ENCODE results near the gene CCNG2. TPM values are rescaled to one million over a fixed set of nuclear protein-coding genes. Genes with fewer than 3 reads are reported as not detected.

CCNG2 gene
- polyA plus RNA-seq, 3 donors = 144 to 150 (median 148) TPM

DNA sequence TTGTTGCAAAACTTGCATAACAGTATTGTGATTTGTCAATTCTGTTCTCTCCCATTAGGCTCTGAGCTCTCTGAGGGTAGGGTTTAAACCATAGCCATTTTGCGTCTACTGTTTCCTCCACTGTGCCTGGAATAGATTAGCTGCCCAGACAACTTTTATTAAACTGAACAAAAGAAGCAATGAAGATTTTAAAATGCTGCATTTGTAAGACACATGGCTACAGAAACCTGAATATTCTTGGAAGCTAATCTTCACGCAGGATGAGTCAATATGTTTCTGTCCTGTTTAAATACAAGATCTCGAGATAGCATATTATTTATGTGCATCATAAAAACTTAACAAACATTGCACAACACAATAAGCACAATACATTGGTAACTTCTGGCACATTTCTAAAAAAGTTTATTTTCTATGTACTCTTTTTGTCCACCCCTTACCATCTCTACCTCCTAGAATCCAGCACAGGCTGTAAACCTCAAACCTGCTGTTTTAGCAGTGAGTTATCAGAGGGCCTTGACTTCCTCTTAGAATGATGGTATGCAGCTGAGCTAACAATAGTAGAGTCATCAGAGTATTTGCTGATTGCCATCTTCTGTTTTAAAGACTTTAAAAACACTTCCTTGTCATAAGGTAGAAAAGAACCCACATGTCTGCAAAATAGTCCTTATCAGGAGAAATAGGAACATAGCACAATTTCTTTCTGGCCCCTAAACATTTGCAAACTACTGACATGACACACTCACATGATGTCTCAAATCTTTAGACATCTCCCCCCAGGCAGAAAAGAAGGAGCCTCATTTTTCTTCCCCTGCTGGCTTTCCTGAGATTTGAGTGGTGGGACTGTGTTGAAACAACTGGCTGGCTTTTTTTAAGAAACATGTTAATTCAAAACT lies 10.6 kb upstream of the CCNG2 start:
- DNase-seq (ENCODE audit: low read depth in 3 of 3, low spot score in 2 of 3) = no peak

DNA sequence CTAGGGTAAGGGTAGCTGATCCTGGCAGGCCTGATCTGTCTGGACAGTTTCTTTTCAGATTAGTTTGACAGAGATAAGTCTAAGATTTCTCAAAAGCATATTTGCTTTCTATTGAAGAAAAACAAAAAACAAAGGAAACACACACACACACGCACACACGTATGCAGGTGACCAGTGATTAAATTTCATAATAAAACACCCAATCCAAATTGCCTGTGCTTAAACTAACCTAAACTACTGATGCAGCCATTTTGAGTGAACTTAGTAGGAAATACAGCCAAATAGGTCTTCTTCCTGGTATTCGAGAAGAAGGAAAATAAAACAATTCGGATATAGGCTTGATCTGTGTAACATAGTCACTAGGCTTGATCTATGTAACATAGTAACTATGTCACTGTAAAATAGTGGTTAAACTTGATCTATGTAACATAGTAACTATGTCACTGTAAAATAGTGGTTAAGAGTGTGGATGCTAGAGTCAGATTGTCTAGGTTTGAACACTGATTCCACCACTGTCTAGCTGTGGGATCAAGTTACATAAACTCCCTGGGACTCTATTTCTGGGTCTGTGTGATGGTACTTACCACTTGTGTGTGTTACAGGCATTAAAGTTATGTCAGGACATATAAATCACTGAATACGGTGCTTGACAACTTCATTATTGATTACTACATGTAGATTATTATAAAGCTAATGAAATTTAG lies 9.8 kb upstream of the CCNG2 start:
- DNase-seq (ENCODE audit: low read depth in 3 of 3, low spot score in 2 of 3) = no peak

DNA sequence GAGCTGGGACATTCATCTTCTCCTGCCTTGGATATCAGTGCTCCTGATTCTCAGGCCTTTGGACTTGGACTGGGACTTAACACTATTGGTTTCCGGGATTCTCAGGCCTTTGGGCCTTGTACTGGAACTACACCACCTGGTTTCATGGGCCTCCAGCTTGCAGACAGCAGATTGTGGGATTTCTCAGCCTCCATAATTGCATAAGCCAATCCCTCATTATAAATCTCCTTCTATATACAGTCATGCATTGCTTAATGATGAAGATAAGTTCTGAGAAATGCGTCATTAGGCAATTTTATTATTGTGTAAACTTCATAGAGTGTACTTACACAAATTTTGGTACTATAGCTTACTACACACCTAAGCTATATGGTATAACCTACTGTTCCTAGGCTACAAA lies 8.9 kb upstream of the CCNG2 start:
- DNase-seq (ENCODE audit: low read depth in 3 of 3, low spot score in 2 of 3) = no peak

DNA sequence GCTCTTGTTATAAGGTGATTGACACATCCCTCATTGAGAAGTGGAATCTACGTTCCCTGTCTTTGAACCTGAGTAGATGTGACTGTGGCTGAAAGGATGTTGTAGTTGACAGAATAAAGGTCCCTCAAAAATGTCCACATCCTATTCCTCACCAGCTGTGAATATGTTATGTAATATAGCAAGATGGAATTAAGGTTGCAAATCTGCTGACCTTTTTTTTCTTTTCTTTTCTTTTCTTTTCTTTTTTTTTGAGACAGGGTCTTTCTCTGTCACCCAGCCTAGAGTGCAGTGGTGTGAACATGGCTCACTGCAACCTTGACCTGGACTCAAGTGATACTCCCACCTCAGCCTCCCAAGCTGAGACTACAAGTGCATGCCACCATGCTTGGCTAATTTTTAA lies 7.2 kb upstream of the CCNG2 start:
- DNase-seq (ENCODE audit: low read depth in 3 of 3, low spot score in 2 of 3) = no peak

DNA sequence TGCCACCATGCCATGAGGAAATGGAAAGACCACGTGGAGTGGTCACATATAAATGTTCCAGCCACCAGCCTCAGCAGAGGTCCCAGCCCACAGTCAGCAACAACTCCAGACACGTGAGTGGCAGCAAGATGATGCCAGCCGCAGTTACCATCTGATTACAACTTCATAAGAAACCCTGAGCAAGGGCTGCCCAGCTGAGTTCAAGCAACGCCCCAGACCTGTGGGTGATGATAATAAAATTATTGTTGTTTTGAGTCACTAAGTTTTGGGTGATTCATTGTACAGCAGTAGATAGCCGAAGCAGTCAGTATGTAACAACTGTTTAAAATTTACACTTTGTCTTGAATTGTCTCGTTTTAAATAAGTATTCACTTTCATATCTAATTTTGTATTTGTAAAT lies 5.8 kb upstream of the CCNG2 start:
- DNase-seq (ENCODE audit: low read depth in 3 of 3, low spot score in 2 of 3) = no peak

DNA sequence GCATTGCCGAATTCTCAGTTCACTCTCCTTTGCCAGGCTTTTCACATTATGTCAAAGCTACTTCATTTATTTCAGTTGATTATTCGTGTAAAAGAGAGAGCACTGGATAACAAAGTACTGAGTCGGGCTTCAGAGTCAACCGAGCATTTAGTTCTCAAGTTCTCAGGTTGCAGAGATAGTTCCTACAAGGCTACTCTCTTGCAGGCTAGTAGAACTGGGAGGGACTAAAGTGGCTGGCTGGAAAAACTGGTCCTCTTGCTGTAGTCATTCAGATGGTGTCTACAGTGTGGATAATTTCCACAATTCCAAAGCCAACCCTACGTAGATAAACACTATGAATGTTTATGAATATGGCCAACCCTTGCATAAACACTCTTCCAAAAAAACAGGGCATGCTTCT lies 4.6 kb upstream of the CCNG2 start:
- DNase-seq (ENCODE audit: low read depth in 3 of 3, low spot score in 2 of 3) = peak in 1 of 3 donors; percentile 26

DNA sequence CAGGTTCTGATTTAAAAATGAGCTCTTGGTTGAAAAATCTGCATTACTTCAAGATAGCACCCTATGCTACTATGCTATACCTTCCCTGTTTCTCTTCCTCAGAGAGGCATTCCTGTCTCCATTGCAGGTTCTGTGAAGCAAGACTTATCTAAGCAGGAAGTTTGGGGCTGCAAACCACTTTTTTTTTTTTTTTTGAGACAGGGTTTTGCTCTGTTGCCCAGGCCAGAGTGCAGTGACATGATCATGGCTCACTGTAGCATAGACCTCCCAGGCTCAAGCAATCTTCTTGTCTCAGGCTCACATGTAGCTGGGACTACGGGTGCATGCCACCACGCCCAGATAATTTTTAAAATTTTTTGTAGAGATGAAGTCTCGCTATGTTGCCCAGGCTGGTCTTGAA lies 4.0 kb upstream of the CCNG2 start:
- DNase-seq (ENCODE audit: low read depth in 3 of 3, low spot score in 2 of 3) = no peak

DNA sequence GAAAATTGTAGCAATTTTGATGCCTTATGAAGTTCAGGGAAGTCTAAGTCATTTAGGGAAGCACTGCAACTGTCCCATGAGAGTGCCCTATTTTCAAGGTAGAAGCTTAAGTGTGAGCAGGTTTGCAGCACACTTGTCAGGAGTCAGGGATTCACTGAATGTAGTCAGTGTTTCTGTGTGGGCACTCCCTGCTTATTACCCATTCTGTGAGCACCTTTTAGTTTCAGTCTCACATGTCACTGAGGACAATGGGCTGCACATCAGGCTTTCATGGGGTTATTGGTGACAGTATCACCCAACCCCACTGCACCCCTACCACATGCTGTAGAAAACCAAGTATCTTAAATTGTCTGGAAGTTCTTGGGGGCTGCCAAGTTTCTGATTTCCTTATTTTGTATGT lies 2.9 kb upstream of the CCNG2 start:
- DNase-seq (ENCODE audit: low read depth in 3 of 3, low spot score in 2 of 3) = no peak

DNA sequence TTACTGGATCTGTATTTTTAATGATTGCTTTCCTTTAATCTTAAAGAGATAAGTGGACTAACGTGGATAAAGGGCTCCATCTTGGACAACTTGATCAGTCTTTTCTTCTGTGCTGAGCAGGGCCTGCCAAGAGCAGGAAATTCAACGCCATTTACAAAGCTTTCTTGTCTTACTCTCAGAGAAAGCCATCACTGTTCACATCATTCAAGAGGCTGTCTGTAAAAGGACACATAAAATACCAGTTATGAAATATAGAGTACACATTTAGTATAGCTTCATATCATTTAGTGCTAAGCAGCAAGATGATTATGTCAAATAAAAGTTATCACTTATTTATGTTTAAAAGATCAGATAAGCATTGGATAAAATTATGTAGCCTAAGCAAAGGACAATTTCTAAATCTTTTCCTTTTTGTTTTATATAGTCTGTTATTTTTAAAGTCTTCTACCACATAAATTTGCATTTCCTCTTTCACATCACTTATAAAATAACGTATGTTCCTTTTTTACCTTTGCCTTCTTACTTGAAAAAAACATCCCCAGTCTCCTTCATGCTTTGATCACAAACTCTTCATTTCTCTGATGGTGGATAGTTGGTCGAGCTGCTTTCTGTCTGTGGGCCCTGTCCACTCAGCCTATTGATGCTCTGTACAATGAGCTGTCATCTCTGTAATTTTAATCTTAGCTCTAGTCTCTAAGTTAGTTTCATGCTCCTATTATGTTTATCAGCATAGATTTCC lies 2.1 kb upstream of the CCNG2 start:
- no peak for DNase-seq (ENCODE audit: low read depth in 3 of 3, low spot score in 2 of 3)

DNA sequence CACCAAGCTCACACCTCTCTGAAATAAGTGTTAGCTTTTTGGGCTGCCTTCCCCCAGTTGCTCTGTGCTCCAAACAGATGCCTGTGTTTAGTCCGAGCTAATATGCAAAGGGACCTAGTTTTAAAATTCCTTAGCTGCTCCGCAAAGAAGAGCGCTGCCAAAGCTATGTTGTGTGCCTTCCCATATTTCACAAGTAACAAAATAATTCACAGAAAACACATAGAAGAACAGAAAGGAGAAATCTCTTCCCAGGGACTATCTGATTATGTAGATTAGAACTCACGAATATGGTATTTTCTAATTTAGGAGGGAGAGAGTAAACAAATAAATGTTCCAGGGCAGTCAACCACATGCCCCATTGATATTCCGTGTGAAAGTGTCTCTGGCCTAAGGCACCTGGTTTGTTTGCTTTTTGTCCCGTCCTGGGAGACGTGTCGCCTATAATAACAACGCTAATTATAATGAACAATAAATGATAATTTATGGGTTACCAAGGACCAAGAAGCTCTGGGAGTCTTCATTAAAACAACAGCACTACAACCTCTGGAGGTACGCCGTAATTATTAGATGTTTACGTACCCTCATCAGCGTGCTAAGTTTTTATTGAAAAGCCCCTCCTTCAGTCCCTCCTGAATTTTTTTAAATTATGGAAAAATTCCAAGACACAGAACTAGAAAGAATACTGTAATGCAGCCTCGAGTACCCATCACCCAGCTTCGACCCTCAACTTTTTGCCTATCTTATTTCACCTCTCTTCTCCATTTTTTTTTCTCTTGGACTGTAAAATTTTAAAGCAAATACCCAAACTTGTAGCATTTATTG lies 1.2 kb upstream of the CCNG2 start:
- DNase-seq (ENCODE audit: low read depth in 3 of 3, low spot score in 2 of 3) = peak in 1 of 3 donors; percentile 29

DNA sequence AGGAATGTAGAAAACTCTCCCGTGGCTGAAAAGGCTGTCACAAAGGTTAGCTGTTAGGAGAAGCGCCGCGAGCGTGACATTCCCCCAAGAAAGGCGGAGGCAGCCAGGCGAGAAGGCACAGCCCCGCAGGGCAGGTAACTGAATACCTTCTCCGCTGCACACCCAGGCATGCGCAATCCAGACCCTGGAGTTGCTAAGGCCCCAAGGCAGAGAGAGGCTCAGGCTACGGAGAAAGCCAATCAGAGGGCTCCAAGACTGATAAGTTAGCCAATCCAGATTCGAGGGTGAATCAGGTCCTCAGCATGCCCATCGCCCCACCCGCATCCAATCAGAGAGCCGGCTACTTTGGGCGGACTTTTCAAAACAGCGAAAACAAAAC lies 485 bp upstream of the CCNG2 start:
- peak; percentile 99 to 100 (median 100) for DNase-seq (ENCODE audit: low read depth in 3 of 3, low spot score in 2 of 3)

DNA sequence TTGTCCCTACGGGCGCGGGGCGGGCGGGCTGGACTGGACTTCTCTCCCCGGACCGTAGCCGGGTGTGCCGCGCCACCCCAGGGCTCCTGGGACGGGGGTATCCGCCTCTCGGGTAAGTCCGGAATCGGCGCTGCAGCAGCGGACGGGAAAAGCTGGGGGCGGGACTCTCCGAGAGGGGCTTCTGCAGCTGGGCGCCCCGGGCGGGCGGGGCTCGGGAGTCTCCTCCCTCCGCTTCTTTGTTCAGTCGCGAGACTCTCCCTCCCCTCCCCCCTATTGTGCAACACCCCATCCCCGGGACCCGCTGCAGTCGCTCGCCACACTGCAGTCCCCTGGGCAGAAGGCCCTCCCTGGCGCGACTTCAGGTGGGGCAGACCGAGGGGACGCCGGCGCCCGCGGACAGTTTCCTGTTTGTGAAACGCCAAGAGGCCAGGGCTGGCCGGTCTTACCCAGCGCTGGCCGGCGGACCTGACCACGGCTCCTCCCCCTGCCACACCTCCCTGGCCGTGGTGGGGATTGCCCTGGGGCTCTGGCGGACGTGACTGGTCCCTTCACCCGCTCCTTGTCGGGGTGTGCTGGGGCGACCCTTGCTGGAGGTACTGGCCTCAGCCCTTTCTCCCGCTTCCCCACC lies 966 bp downstream of the CCNG2 start:
- peak in 2 of 3 donors; percentile 78 to 87 for DNase-seq (ENCODE audit: low read depth in 3 of 3, low spot score in 2 of 3)

DNA sequence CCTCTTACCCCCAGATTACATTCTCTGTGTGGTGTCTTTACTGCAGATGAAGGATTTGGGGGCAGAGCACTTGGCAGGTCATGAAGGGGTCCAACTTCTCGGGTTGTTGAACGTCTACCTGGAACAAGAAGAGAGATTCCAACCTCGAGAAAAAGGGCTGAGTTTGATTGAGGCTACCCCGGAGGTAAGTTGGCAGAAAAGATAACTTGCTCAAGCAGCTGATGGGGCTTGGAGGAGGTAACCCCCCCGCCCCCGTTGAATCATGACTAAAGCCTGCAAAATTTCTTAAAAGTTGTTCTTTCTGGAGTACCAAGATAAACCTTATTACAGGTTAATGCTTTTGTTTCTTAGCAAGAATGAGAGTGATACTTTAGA lies 1.5 kb downstream of the CCNG2 start:
- no peak for DNase-seq (ENCODE audit: low read depth in 3 of 3, low spot score in 2 of 3)

DNA sequence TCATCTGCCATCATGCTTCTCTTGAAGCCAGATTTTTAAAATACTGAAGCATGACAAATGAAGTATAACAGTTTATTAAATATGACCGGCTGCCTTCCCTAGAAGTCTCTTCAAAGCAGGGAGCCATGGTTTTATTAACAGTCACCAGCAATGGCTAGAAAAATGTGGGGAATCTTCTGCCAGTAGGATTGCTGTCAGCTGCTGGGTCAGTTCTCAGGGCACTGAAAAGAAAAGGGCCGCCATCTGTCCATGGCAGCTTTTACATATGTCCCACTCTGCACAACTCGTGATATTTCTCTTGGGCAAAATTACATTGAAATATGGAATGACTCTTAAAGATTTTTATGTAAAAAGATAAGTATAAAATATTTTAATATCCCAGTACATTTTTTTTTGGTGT lies 2.8 kb downstream of the CCNG2 start:
- DNase-seq (ENCODE audit: low read depth in 3 of 3, low spot score in 2 of 3) = no peak

DNA sequence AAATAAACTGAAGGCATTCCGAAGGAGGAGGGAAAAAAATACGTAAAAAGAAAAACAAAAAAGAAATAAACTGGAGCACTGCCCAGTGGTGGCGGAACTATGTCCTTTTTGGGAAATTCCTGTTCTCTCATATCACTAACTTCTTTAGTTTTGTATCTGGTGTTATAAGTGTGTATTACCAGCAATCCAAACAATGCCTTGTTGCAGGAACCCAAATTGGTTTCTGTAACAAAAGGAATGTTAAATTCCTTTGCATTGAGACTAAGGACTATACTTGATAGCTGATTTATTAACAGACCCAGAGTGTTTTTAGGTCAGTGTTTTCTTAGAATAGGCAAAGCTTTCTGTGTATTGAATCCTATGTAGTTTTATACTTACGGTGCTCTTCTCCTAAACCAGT lies 6.6 kb downstream of the CCNG2 start:
- no peak for DNase-seq (ENCODE audit: low read depth in 3 of 3, low spot score in 2 of 3)

DNA sequence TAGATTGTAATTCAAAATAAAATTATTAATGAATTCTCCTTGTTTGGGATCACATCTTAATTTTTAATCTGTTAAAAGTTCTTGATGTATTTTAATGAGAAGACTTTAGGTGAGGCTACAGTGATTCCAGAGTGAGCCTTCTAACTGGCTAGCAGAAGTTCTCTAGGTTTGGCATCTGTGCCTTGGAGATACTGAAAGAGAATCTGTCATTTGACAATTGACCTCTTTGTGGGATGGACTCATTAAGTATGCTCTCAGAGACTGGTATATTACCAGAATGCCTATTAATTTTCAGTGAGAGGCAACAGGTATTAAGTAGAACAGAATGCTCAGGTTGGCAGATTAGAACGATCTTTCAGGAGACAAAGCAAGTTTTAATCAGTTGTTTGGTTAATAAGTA lies 10.2 kb downstream of the CCNG2 start:
- DNase-seq (ENCODE audit: low read depth in 3 of 3, low spot score in 2 of 3) = no peak

DNA sequence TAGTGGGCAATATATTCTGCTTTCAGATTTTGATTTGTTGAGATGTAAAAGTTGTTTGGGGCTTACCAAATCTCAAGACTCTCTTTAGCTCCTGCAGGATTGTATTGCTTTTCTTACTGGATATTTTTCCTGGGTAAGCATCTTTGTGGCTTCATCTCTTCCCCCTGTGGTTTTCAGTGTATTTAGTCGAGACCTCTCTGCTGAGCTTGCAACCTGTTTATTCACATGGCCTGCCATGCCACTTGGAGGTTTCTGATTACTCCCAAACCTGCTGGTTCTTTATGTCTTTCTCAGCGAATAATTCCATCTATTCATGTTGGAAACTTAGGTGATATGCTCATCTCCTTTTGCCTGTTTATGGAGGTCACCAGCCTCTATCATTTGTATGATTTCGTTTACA lies 10.9 kb downstream of the CCNG2 start:
- DNase-seq (ENCODE audit: low read depth in 3 of 3, low spot score in 2 of 3) = no peak

DNA sequence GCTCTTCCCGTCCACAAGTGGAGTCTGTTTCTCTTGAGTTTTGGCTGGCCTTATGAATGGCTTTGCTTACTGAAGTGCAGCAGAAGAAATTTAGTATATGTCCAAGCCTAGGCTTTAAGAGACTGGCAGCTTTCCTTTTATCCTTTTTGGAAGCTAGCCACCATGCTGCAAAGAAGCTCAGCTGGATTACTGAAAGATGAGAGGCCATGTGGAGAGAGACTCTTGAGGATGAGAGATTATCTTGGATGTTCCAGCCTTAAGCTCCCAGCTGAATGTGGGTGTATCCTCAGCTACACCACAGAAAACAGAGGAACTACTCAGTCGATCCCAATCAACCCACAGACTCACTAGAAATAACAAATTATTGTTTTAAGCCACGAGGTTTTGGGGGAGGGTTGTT lies 12.5 kb downstream of the CCNG2 start:
- DNase-seq (ENCODE audit: low read depth in 3 of 3, low spot score in 2 of 3) = no peak

DNA sequence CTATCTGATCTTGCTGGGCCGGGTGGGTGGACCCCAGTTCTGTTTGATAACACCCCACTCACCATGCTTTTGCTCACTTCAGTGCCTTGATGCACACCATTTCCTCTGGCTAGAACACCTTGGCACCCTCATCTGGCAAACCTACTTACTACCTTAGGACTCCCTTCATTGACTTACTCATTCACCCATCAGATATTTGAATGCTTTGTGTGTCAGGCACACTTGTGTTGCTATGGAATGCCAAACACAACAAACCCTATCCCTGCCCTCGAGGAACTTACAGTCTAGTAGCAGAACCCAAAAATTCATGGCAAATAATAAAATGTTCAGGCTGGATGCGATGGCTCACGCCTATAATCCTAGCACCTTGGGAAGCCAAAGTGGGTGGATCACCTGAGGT lies 13.9 kb downstream of the CCNG2 start:
- DNase-seq (ENCODE audit: low read depth in 3 of 3, low spot score in 2 of 3) = no peak

DNA sequence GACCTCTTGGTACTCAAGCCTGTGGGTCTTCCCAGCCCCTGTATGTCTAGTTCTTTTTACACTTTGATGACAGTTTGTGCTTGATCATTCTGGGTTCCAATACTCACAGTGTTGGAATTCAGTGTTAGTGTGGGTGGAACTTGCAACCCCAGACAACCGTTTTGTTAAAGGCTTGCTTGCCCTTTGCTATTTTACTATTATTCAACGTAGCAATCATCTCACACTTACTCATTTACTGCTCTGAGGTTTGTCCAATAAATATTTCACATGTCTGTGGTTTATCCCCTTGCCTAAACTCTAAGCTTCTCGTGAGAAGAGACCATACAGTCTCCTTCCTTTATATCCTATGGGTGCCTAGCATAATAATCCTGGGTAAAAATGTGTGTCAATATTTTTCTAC lies 15.3 kb downstream of the CCNG2 start:
- DNase-seq (ENCODE audit: low read depth in 3 of 3, low spot score in 2 of 3) = no peak

Measured in right renal cortex interstitium (tissue), 3 donors.